ENCODE results near the gene IKZF3. TPM values are rescaled to one million over a fixed set of nuclear protein-coding genes. Genes with fewer than 3 reads are reported as not detected.

IKZF3 gene
- total RNA-seq, 1 donor from 2014 or later = 0.52 TPM

GRCh38 chr17:39787743-39788484 lies 76.2 kb downstream of the IKZF3 start:
- Histone ChIP-seq H3K9me3 (ENCODE audit: control insufficient read depth in 3 of 3, low read length in 3 of 3) (no peaks in the 10 kb centered on the region), H3K27me3 (ENCODE audit: control insufficient read depth in 3 of 3, insufficient read depth in 3 of 3, low read length in 3 of 3) (peaks cover 0 to 7% (median 7%) of the 10 kb centered on the region in 3 donors), H3K27ac (ENCODE audit: low read depth, low read length) (no peak overlapping the region), H3K4me1 (ENCODE audit: control insufficient read depth in 3 of 3, insufficient read depth in 3 of 3, low read length in 3 of 3) (no peaks in the 10 kb centered on the region), H3K36me3 (ENCODE audit: control insufficient read depth in 3 of 3, insufficient read depth in 3 of 3, low read length in 3 of 3) (no peaks in the 10 kb centered on the region), H3K9ac (ENCODE audit: low read depth in 1 of 3, low read length in 3 of 3) (no peak overlapping the region), H3K4me3 (ENCODE audit: low read length in 3 of 3) (no peak overlapping the region)

GRCh38 chr17:39787041-39787440 lies 77.1 kb downstream of the IKZF3 start:
- Histone ChIP-seq H3K27ac (ENCODE audit: low read depth, low read length) (no peak overlapping the region), H3K9me3 (ENCODE audit: control insufficient read depth in 3 of 3, low read length in 3 of 3) (no peaks in the 10 kb centered on the region), H3K9ac (ENCODE audit: low read depth in 1 of 3, low read length in 3 of 3) (no peak overlapping the region), H3K36me3 (ENCODE audit: control insufficient read depth in 3 of 3, insufficient read depth in 3 of 3, low read length in 3 of 3) (no peaks in the 10 kb centered on the region), H3K4me3 (ENCODE audit: low read length in 3 of 3) (no peak overlapping the region), H3K27me3 (ENCODE audit: control insufficient read depth in 3 of 3, insufficient read depth in 3 of 3, low read length in 3 of 3) (peaks cover 1 to 14% (median 3%) of the 10 kb centered on the region in 3 donors), H3K4me1 (ENCODE audit: control insufficient read depth in 3 of 3, insufficient read depth in 3 of 3, low read length in 3 of 3) (no peaks in the 10 kb centered on the region)

GRCh38 chr17:39782980-39783379 lies 81.1 kb downstream of the IKZF3 start:
- Histone ChIP-seq H3K4me3 (ENCODE audit: low read length in 3 of 3) (no peak overlapping the region), H3K27ac (ENCODE audit: low read depth, low read length) (no peak overlapping the region), H3K36me3 (ENCODE audit: control insufficient read depth in 3 of 3, insufficient read depth in 3 of 3, low read length in 3 of 3) (no peaks in the 10 kb centered on the region), H3K9me3 (ENCODE audit: control insufficient read depth in 3 of 3, low read length in 3 of 3) (no peaks in the 10 kb centered on the region), H3K27me3 (ENCODE audit: control insufficient read depth in 3 of 3, insufficient read depth in 3 of 3, low read length in 3 of 3) (peaks cover 6 to 16% (median 12%) of the 10 kb centered on the region in 3 donors), H3K4me1 (ENCODE audit: control insufficient read depth in 3 of 3, insufficient read depth in 3 of 3, low read length in 3 of 3) (no peaks in the 10 kb centered on the region), H3K9ac (ENCODE audit: low read depth in 1 of 3, low read length in 3 of 3) (no peak overlapping the region)

GRCh38 chr17:39782481-39782880 lies 81.6 kb downstream of the IKZF3 start:
- Histone ChIP-seq H3K4me3 (ENCODE audit: low read length in 3 of 3) (no peak overlapping the region), H3K36me3 (ENCODE audit: control insufficient read depth in 3 of 3, insufficient read depth in 3 of 3, low read length in 3 of 3) (no peaks in the 10 kb centered on the region), H3K4me1 (ENCODE audit: control insufficient read depth in 3 of 3, insufficient read depth in 3 of 3, low read length in 3 of 3) (no peaks in the 10 kb centered on the region), H3K27ac (ENCODE audit: low read depth, low read length) (no peak overlapping the region), H3K27me3 (ENCODE audit: control insufficient read depth in 3 of 3, insufficient read depth in 3 of 3, low read length in 3 of 3) (peaks cover 9 to 21% (median 12%) of the 10 kb centered on the region in 3 donors), H3K9me3 (ENCODE audit: control insufficient read depth in 3 of 3, low read length in 3 of 3) (no peaks in the 10 kb centered on the region), H3K9ac (ENCODE audit: low read depth in 1 of 3, low read length in 3 of 3) (no peak overlapping the region)

GRCh38 chr17:39781861-39782213 lies 82.3 kb downstream of the IKZF3 start:
- Histone ChIP-seq H3K27ac (ENCODE audit: low read depth, low read length) (no peak overlapping the region), H3K27me3 (ENCODE audit: control insufficient read depth in 3 of 3, insufficient read depth in 3 of 3, low read length in 3 of 3) (peaks cover 11 to 23% (median 12%) of the 10 kb centered on the region in 3 donors), H3K36me3 (ENCODE audit: control insufficient read depth in 3 of 3, insufficient read depth in 3 of 3, low read length in 3 of 3) (no peaks in the 10 kb centered on the region), H3K4me1 (ENCODE audit: control insufficient read depth in 3 of 3, insufficient read depth in 3 of 3, low read length in 3 of 3) (no peaks in the 10 kb centered on the region), H3K4me3 (ENCODE audit: low read length in 3 of 3) (no peak overlapping the region), H3K9ac (ENCODE audit: low read depth in 1 of 3, low read length in 3 of 3) (no peak overlapping the region), H3K9me3 (ENCODE audit: control insufficient read depth in 3 of 3, low read length in 3 of 3) (no peaks in the 10 kb centered on the region)

GRCh38 chr17:39781031-39781860 lies 82.9 kb downstream of the IKZF3 start:
- H3K27ac ChIP-seq (ENCODE audit: low read depth, low read length) = no peak overlapping the region
- H3K9ac ChIP-seq (ENCODE audit: low read depth in 1 of 3, low read length in 3 of 3) = no peak overlapping the region
- H3K4me1 ChIP-seq (ENCODE audit: control insufficient read depth in 3 of 3, insufficient read depth in 3 of 3, low read length in 3 of 3) = no peaks in the 10 kb centered on the region
- H3K4me3 ChIP-seq (ENCODE audit: low read length in 3 of 3) = no peak overlapping the region
- H3K36me3 ChIP-seq (ENCODE audit: control insufficient read depth in 3 of 3, insufficient read depth in 3 of 3, low read length in 3 of 3) = no peaks in the 10 kb centered on the region
- no peaks in the 10 kb centered on the region for H3K9me3 ChIP-seq (ENCODE audit: control insufficient read depth in 3 of 3, low read length in 3 of 3)
- H3K27me3 ChIP-seq (ENCODE audit: control insufficient read depth in 3 of 3, insufficient read depth in 3 of 3, low read length in 3 of 3) = peaks cover 11 to 23% (median 12%) of the 10 kb centered on the region in 3 donors

GRCh38 chr17:39777534-39778365 lies 86.4 kb downstream of the IKZF3 start:
- Histone ChIP-seq H3K4me1 (ENCODE audit: control insufficient read depth in 3 of 3, insufficient read depth in 3 of 3, low read length in 3 of 3) (no peaks in the 10 kb centered on the region), H3K27me3 (ENCODE audit: control insufficient read depth in 3 of 3, insufficient read depth in 3 of 3, low read length in 3 of 3) (peaks cover 11 to 27% (median 16%) of the 10 kb centered on the region in 3 donors), H3K4me3 (ENCODE audit: low read length in 3 of 3) (no peak overlapping the region), H3K9ac (ENCODE audit: low read depth in 1 of 3, low read length in 3 of 3) (no peak overlapping the region), H3K9me3 (ENCODE audit: control insufficient read depth in 3 of 3, low read length in 3 of 3) (no peaks in the 10 kb centered on the region), H3K27ac (ENCODE audit: low read depth, low read length) (no peak overlapping the region), H3K36me3 (ENCODE audit: control insufficient read depth in 3 of 3, insufficient read depth in 3 of 3, low read length in 3 of 3) (no peaks in the 10 kb centered on the region)

GRCh38 chr17:39776252-39776651 lies 87.9 kb downstream of the IKZF3 start:
- H3K4me3 ChIP-seq (ENCODE audit: low read length in 3 of 3) = no peak overlapping the region

GRCh38 chr17:39775031-39775430 lies 89.1 kb downstream of the IKZF3 start:
- no peak overlapping the region for H3K9ac ChIP-seq (ENCODE audit: low read depth in 1 of 3, low read length in 3 of 3)
- H3K4me1 ChIP-seq (ENCODE audit: control insufficient read depth in 3 of 3, insufficient read depth in 3 of 3, low read length in 3 of 3) = no peaks in the 10 kb centered on the region
- H3K4me3 ChIP-seq (ENCODE audit: low read length in 3 of 3) = no peak overlapping the region
- H3K36me3 ChIP-seq (ENCODE audit: control insufficient read depth in 3 of 3, insufficient read depth in 3 of 3, low read length in 3 of 3) = no peaks in the 10 kb centered on the region
- no peaks in the 10 kb centered on the region for H3K9me3 ChIP-seq (ENCODE audit: control insufficient read depth in 3 of 3, low read length in 3 of 3)
- no peak overlapping the region for H3K27ac ChIP-seq (ENCODE audit: low read depth, low read length)
- peaks cover 8 to 14% (median 8%) of the 10 kb centered on the region in 3 donors for H3K27me3 ChIP-seq (ENCODE audit: control insufficient read depth in 3 of 3, insufficient read depth in 3 of 3, low read length in 3 of 3)

More at GRCh38 chr17:39776252-39776651, 87.9 kb downstream of the IKZF3 start:
- Histone ChIP-seq H3K36me3 (ENCODE audit: control insufficient read depth in 3 of 3, insufficient read depth in 3 of 3, low read length in 3 of 3) (no peaks in the 10 kb centered on the region), H3K27ac (ENCODE audit: low read depth, low read length) (no peak overlapping the region), H3K9me3 (ENCODE audit: control insufficient read depth in 3 of 3, low read length in 3 of 3) (no peaks in the 10 kb centered on the region), H3K4me1 (ENCODE audit: control insufficient read depth in 3 of 3, insufficient read depth in 3 of 3, low read length in 3 of 3) (no peaks in the 10 kb centered on the region), H3K27me3 (ENCODE audit: control insufficient read depth in 3 of 3, insufficient read depth in 3 of 3, low read length in 3 of 3) (peaks cover 8 to 17% (median 16%) of the 10 kb centered on the region in 3 donors), H3K9ac (ENCODE audit: low read depth in 1 of 3, low read length in 3 of 3) (no peak overlapping the region)

All from skeletal muscle tissue (tissue), 4 donors.